Keratinocyte (primary cell): Measurements from ENCODE around the gene COL13A1. TPM values are rescaled to one million over a fixed set of nuclear protein-coding genes. Genes with fewer than 3 reads are reported as not detected.

Source experiments
- DNase-seq: peaks from one replicate; pipeline ENCODE4 v3.0.0-alpha.2; 2011; ENCODE audit warnings: low read depth, missing footprints, low spot score
- FAIRE-seq: peaks from 2 replicates; lab custom pipeline; 2011; peaks lifted over from hg19 to GRCh38; lab: Jason Lieb, UNC
- H2AFZ ChIP-seq: 2 replicates; pipeline ENCODE4 v1.6.0; 2012; ENCODE audit warnings: low read length, control low read depth, inconsistent platforms; ENCODE audit not compliant: control insufficient read depth
- H3K27ac ChIP-seq: 2 replicates; pipeline ENCODE4 v1.5.1; 2011; ENCODE audit warnings: low read length; ENCODE audit not compliant: control insufficient read depth, insufficient read depth
- H3K27me3 ChIP-seq: 3 replicates; pipeline ENCODE4 v1.6.0; 2011; ENCODE audit warnings: low read length; ENCODE audit not compliant: control insufficient read depth, insufficient read depth; ENCODE audit errors: extremely low read depth
- H3K36me3 ChIP-seq, 2 experiments: 2 replicates in 1 of 2; 3 replicates in 1 of 2; pipeline ENCODE4 v1.5.1; 2011; ENCODE audit warnings: low read length in 2 of 2, mild to moderate bottlenecking in 1 of 2; ENCODE audit not compliant: control insufficient read depth in 2 of 2, insufficient read depth in 2 of 2; ENCODE audit errors: extremely low read depth in 1 of 2
- H3K4me1 ChIP-seq: 3 replicates; pipeline ENCODE4 v1.5.1; 2011; ENCODE audit warnings: low read length; ENCODE audit not compliant: control insufficient read depth, insufficient read depth; ENCODE audit errors: extremely low read depth
- H3K4me2 ChIP-seq: 3 replicates; pipeline ENCODE4 v1.6.0; 2011; ENCODE audit warnings: low read depth, low read length; ENCODE audit not compliant: control insufficient read depth, insufficient read depth; ENCODE audit errors: extremely low read depth
- H3K4me3 ChIP-seq, 3 experiments: fragments of 200-600 bp in 1 of 3; sonication (generic) in 1 of 3; 2 replicates in 2 of 3; 3 replicates in 1 of 3; pipeline ENCODE4 v1.5.1; 2011 to 2016; ENCODE audit warnings: low read length in 3 of 3, mild to moderate bottlenecking in 3 of 3, control low read depth in 2 of 3, inconsistent platforms in 1 of 3, low read depth in 1 of 3, mixed read lengths in 1 of 3, mixed run types in 1 of 3, moderate library complexity in 1 of 3; ENCODE audit not compliant: control insufficient read depth in 2 of 3, insufficient read depth in 2 of 3; ENCODE audit errors: extremely low read depth in 1 of 3
- H3K79me2 ChIP-seq: 2 replicates; pipeline ENCODE4 v1.6.0; 2012; ENCODE audit warnings: low read length; ENCODE audit not compliant: control insufficient read depth, insufficient read depth
- H3K9ac ChIP-seq: 3 replicates; pipeline ENCODE4 v1.6.0; 2011; ENCODE audit warnings: low read length; ENCODE audit not compliant: control insufficient read depth, insufficient read depth; ENCODE audit errors: extremely low read depth
- H3K9me1 ChIP-seq: 3 replicates; pipeline ENCODE4 v1.6.0; 2011; ENCODE audit warnings: low read length; ENCODE audit not compliant: control insufficient read depth, insufficient read depth; ENCODE audit errors: extremely low read depth
- H3K9me3 ChIP-seq: 2 replicates; pipeline ENCODE4 v1.5.1; 2012; ENCODE audit warnings: low read depth, low read length; ENCODE audit not compliant: control insufficient read depth
- H4K20me1 ChIP-seq: 3 replicates; pipeline ENCODE4 v1.6.0; 2011; ENCODE audit warnings: low read length; ENCODE audit not compliant: control insufficient read depth, insufficient read depth; ENCODE audit errors: extremely low read depth
- CTCF ChIP-seq, 3 experiments: IDR thresholded peaks in 1 of 3; conservative IDR thresholded peaks in 1 of 3; optimal IDR thresholded peaks in 1 of 3; 2 replicates in 2 of 3; 3 replicates in 1 of 3; pipeline versions ENCODE3 to v1.5.1; 2011; ENCODE audit warnings: low read length in 3 of 3, mild to moderate bottlenecking in 3 of 3, moderate library complexity in 2 of 3, control low read depth in 1 of 3, inconsistent platforms in 1 of 3; ENCODE audit not compliant: insufficient read depth in 2 of 3; ENCODE audit errors: extremely low read depth in 1 of 3
- EZH2 ChIP-seq: IDR thresholded peaks from one replicate; pipeline ENCODE4 v1.6.1; 2012; ENCODE audit warnings: inconsistent platforms, mild to moderate bottlenecking, low read length, moderate library complexity
- dilution Hi-C: fragments of 300-500 bp; cut with MboI; formaldehyde crosslinking; loops from one replicate; pipeline ENCODE4 v1.7.0; 2020; ENCODE audit warnings: low sequenced_read_pairs; ENCODE audit not compliant: extremely low pct_ligation_motif_present
- polyA plus RNA-seq, 5 experiments: library from polyadenylated mRNA; depleted of rRNA in 3 of 5; stranded (reverse) in 3 of 5; stranded (forward) in 1 of 5; unstranded in 1 of 5; fragments of >200 nt; gene quantifications; 1 replicate in 1 of 5; 2 replicates in 3 of 5; 3 replicates in 1 of 5; pipeline versions ENCODE4 v1.2.1 to v1.2.3, GENCODE V29; 2011 to 2012; ENCODE audit warnings: missing spikeins in 2 of 5, low read depth in 1 of 5, low replicate concordance in 1 of 5

The COL13A1 gene
- polyA plus RNA-seq, 1 donor (not counting 4 experiments of a cell fraction or from before 2014, with no cell fraction given), result 1.5 TPM

- H3K27me3 ChIP-seq, result peaks cover 9% of the 10 kb centered on the region
- no peaks in the 10 kb centered on the region for H3K9me1 ChIP-seq
- H3K9me3 ChIP-seq, result no peaks in the 10 kb centered on the region
- no peak overlapping the region for H2AFZ ChIP-seq
- DNase-seq (no peak), FAIRE-seq (no peak)
- H3K4me3 ChIP-seq, result no peak overlapping the region
- no peaks in the 10 kb centered on the region for H4K20me1 ChIP-seq
- H3K27ac ChIP-seq, result no peak overlapping the region
- TF ChIP-seq CTCF (optimal IDR thresholded peaks at IDR 0.05 in 1 of 3, IDR thresholded peaks at IDR 0.05 in 1 of 3, conservative IDR thresholded peaks at IDR 0.05 in 1 of 3; ENCODE audit: extremely low read depth in 1 of 3, insufficient read depth in 2 of 3, low read length in 3 of 3) (no peak), EZH2 (no peak)
- no peaks in the 10 kb centered on the region for H3K4me1 ChIP-seq
- H3K79me2 ChIP-seq, result no peaks in the 10 kb centered on the region
- no peaks in the 10 kb centered on the region for H3K36me3 ChIP-seq
- no peak overlapping the region for H3K4me2 ChIP-seq
- dilution Hi-C loops, result no loop called here
- H3K9ac ChIP-seq, result no peak overlapping the region
Measured at GRCh38 chr10:69792341-69792740, 9.4 kb upstream of the COL13A1 start.

DNA sequence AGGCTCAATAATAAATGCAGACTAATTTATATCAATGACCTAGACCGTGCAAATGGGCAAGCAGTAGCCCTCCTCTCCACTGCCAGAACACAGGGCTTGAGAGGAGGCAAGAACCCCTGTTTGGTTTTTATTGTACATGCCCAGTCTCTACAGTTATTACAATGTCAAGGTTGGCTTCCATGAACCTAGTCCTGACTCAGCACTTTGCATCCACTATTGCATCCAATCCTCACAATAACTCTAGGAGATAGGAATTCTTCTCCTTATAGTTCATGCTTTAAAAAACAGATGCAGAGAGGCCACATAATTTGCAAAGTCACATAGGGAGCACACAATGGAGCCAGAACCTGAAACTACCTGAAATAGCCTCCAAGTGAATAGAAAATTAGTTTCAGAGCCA is 7.0 kb upstream of the COL13A1 start:
- no peaks in the 10 kb centered on the region for H3K9me1 ChIP-seq
- H3K9me3 ChIP-seq, result no peaks in the 10 kb centered on the region
- H3K4me1 ChIP-seq, result peaks cover 9% of the 10 kb centered on the region
- H3K4me3 ChIP-seq, result no peak overlapping the region
- no peak overlapping the region for H3K9ac ChIP-seq
- H3K4me2 ChIP-seq, result no peak overlapping the region
- no peak for DNase-seq
- TF ChIP-seq CTCF (optimal IDR thresholded peaks at IDR 0.05 in 1 of 3, IDR thresholded peaks at IDR 0.05 in 1 of 3, conservative IDR thresholded peaks at IDR 0.05 in 1 of 3; ENCODE audit: extremely low read depth in 1 of 3, insufficient read depth in 2 of 3, low read length in 3 of 3), result no peak
- TF ChIP-seq EZH2, result no peak
- FAIRE-seq, result no peak
- H3K27me3 ChIP-seq, result peaks cover 9% of the 10 kb centered on the region
- H3K79me2 ChIP-seq, result no peaks in the 10 kb centered on the region
- H4K20me1 ChIP-seq, result no peaks in the 10 kb centered on the region
- H3K36me3 ChIP-seq, result no peaks in the 10 kb centered on the region
- dilution Hi-C loops, result no loop called here
- H2AFZ ChIP-seq, result no peak overlapping the region
- H3K27ac ChIP-seq, result no peak overlapping the region
